H9 (cell line): ENCODE results near the gene TRPM1. TPM values are rescaled to one million over a fixed set of nuclear protein-coding genes. Genes with fewer than 3 reads are reported as not detected.

ENCODE experiments used
- DNase-seq: peaks from one replicate; pipeline ENCODE4 v3.0.0-alpha.2; 2017
- H2AFZ ChIP-seq: one replicate; pipeline ENCODE4 v1.6.1; 2013; ENCODE audit warnings: mild to moderate bottlenecking, low read length, control low read depth, moderate library complexity
- H2AK5ac ChIP-seq: 2 replicates; pipeline ENCODE4 v1.6.1; 2013; ENCODE audit warnings: low read length, control low read depth, mixed read lengths; ENCODE audit not compliant: insufficient read length
- H2BK120ac ChIP-seq: one replicate; pipeline ENCODE4 v1.6.1; 2013; ENCODE audit warnings: low read depth, mild to moderate bottlenecking, low read length, control low read depth, inconsistent platforms; ENCODE audit not compliant: poor library complexity, severe bottlenecking
- H2BK12ac ChIP-seq: 2 replicates; pipeline ENCODE4 v1.6.1; 2013; ENCODE audit warnings: low read length, control low read depth, mixed read lengths, low read depth; ENCODE audit not compliant: insufficient read length
- H2BK15ac ChIP-seq: 2 replicates; pipeline ENCODE4 v1.6.1; 2013; ENCODE audit warnings: low read depth, low read length, control low read depth
- H2BK20ac ChIP-seq: one replicate; pipeline ENCODE4 v1.6.1; 2013; ENCODE audit warnings: low read depth, mild to moderate bottlenecking, low read length, control low read depth, inconsistent platforms; ENCODE audit not compliant: poor library complexity, severe bottlenecking
- H2BK5ac ChIP-seq: 2 replicates; pipeline ENCODE4 v1.6.1; 2013; ENCODE audit warnings: low read length, control low read depth, mixed read lengths; ENCODE audit not compliant: insufficient read length
- H3K14ac ChIP-seq: 2 replicates; pipeline ENCODE4 v1.6.1; 2013; ENCODE audit warnings: low read length, control low read depth; ENCODE audit not compliant: insufficient read depth
- H3K18ac ChIP-seq: 2 replicates; pipeline ENCODE4 v1.6.1; 2013; ENCODE audit warnings: low read depth, mild to moderate bottlenecking, mixed read lengths, low read length, control low read depth; ENCODE audit not compliant: insufficient read length
- H3K23ac ChIP-seq: 2 replicates; pipeline ENCODE4 v1.6.1; 2013; ENCODE audit warnings: low read length, control low read depth, mixed read lengths, low read depth; ENCODE audit not compliant: insufficient read length
- H3K23me2 ChIP-seq: 2 replicates; pipeline ENCODE4 v1.6.1; 2013; ENCODE audit warnings: low read depth, mild to moderate bottlenecking, mixed read lengths, low read length, control low read depth; ENCODE audit not compliant: insufficient read length, poor library complexity, severe bottlenecking
- H3K27ac ChIP-seq: 2 replicates; pipeline ENCODE4 v1.5.1; 2013; ENCODE audit warnings: low read length, control low read depth, mixed read lengths, low read depth; ENCODE audit not compliant: insufficient read length
- H3K27me3 ChIP-seq: 2 replicates; pipeline ENCODE4 v1.6.1; 2013; ENCODE audit warnings: low read length, control low read depth, inconsistent platforms; ENCODE audit not compliant: insufficient read depth
- H3K4ac ChIP-seq: 2 replicates; pipeline ENCODE4 v1.6.1; 2013; ENCODE audit warnings: low read depth, mild to moderate bottlenecking, control low read depth, inconsistent platforms, low read length, moderate library complexity
- H3K4me1 ChIP-seq: 2 replicates; pipeline ENCODE4 v1.6.1; 2013; ENCODE audit warnings: low read length, control low read depth, inconsistent platforms; ENCODE audit not compliant: insufficient read depth
- H3K4me2 ChIP-seq: 2 replicates; pipeline ENCODE4 v1.6.1; 2013; ENCODE audit warnings: low read length, control low read depth, mixed read lengths; ENCODE audit not compliant: insufficient read length, insufficient read depth
- H3K56ac ChIP-seq: 2 replicates; pipeline ENCODE4 v1.6.1; 2013; ENCODE audit warnings: low read depth, mild to moderate bottlenecking, mixed read lengths, low read length, control low read depth; ENCODE audit not compliant: insufficient read length
- H3K79me1 ChIP-seq: 2 replicates; pipeline ENCODE4 v1.6.1; 2013; ENCODE audit warnings: low read depth, mild to moderate bottlenecking, moderate library complexity, low read length, control low read depth, inconsistent platforms; ENCODE audit not compliant: insufficient read depth, poor library complexity, severe bottlenecking
- H3K79me2 ChIP-seq: 2 replicates; pipeline ENCODE4 v1.6.1; 2013; ENCODE audit warnings: low read length, control low read depth, inconsistent platforms; ENCODE audit not compliant: insufficient read depth
- H3K9ac ChIP-seq: 2 replicates; pipeline ENCODE4 v1.6.1; 2013; ENCODE audit warnings: low read length, control low read depth, mixed read lengths; ENCODE audit not compliant: insufficient read length; ENCODE audit errors: extremely low read depth
- H3K9me3 ChIP-seq: one replicate; pipeline ENCODE4 v1.6.1; 2013; ENCODE audit warnings: low read depth, low read length, inconsistent platforms; ENCODE audit not compliant: control insufficient read depth
- H3T11ph ChIP-seq: one replicate; pipeline ENCODE4 v1.6.1; 2013; ENCODE audit warnings: mild to moderate bottlenecking, low read length, control low read depth, inconsistent platforms
- H4K20me1 ChIP-seq: one replicate; pipeline ENCODE4 v1.6.1; 2013; ENCODE audit not compliant: control insufficient read depth, insufficient read length, insufficient read depth
- H4K5ac ChIP-seq: 2 replicates; pipeline ENCODE4 v1.6.1; 2013; ENCODE audit warnings: low read depth, mild to moderate bottlenecking, mixed read lengths, low read length, control low read depth; ENCODE audit not compliant: insufficient read length
- H4K8ac ChIP-seq: replicated peaks from 2 replicates; pipeline ENCODE4 v1.6.1; 2013; ENCODE audit warnings: low read length, control low read depth, mixed read lengths, low read depth; ENCODE audit not compliant: insufficient read length
- H4K91ac ChIP-seq: 2 replicates; pipeline ENCODE4 v1.6.1; 2013; ENCODE audit warnings: low read depth, mild to moderate bottlenecking, moderate library complexity, mixed read lengths, low read length, control low read depth; ENCODE audit not compliant: insufficient read length
- H3K27ac Mint-ChIP-seq, 3 experiments: 2 replicates in 2 of 3; 3 replicates in 1 of 3; pipeline ENCODE4 v1.8.0; 2020 to 2021; ENCODE audit warnings: mixed read lengths in 3 of 3, mild to moderate bottlenecking in 1 of 3, moderate library complexity in 1 of 3
- H3K27me3 Mint-ChIP-seq: 2 replicates; pipeline ENCODE4 v1.8.0; 2021; ENCODE audit warnings: low read depth, mild to moderate bottlenecking, moderate library complexity, mixed read lengths
- H3K36me3 Mint-ChIP-seq, 3 experiments: 2 replicates in 2 of 3; 3 replicates in 1 of 3; pipeline ENCODE4 v1.8.0; 2020 to 2021; ENCODE audit warnings: low read depth in 3 of 3, mixed read lengths in 3 of 3; ENCODE audit not compliant: insufficient read depth in 1 of 3
- H3K4me1 Mint-ChIP-seq, 2 experiments: 2 replicates each; pipeline ENCODE4 v1.8.0; 2020; ENCODE audit warnings: mixed read lengths in 2 of 2
- H3K4me3 Mint-ChIP-seq, 2 experiments: 2 replicates in 1 of 2; 3 replicates in 1 of 2; pipeline ENCODE4 v1.8.0; 2020 to 2021; ENCODE audit warnings: mild to moderate bottlenecking in 2 of 2, mixed read lengths in 2 of 2, moderate library complexity in 1 of 2
- H3K9me3 Mint-ChIP-seq, 2 experiments: 2 replicates in 1 of 2; 3 replicates in 1 of 2; pipeline ENCODE4 v1.8.0; 2020; ENCODE audit warnings: mild to moderate bottlenecking in 2 of 2, mixed read lengths in 2 of 2, moderate library complexity in 1 of 2
- WGBS: extraction: QIAGEN DNeasy Blood & Tissue Kit; methylation state at CpG from one replicate; pipeline ENCODE4 v1.1.7; 2013; ENCODE audit warnings: missing lambda C conversion rate, low lambda C conversion rate, mixed read lengths; ENCODE audit not compliant: insufficient read length; ENCODE audit errors: extremely low coverage; 5-methylcytosine and 5-hydroxymethylcytosine counted together
- total RNA-seq: library from RNA; stranded (reverse); gene quantifications from 2 replicates; pipeline ENCODE4 v1.2.1, GENCODE V29; 2021
- TF ChIP-seq, protein P1 (sequence below): fragments of 200-600 bp; sonication (generic); conservative IDR thresholded peaks from 3 replicates; pipeline ENCODE4 v1.8.0; 2021; ENCODE audit warnings: antibody characterized with exemption, mild to moderate bottlenecking

TRPM1 gene
- total RNA-seq, 1 experiment from 2014 or later = not detected

DNA sequence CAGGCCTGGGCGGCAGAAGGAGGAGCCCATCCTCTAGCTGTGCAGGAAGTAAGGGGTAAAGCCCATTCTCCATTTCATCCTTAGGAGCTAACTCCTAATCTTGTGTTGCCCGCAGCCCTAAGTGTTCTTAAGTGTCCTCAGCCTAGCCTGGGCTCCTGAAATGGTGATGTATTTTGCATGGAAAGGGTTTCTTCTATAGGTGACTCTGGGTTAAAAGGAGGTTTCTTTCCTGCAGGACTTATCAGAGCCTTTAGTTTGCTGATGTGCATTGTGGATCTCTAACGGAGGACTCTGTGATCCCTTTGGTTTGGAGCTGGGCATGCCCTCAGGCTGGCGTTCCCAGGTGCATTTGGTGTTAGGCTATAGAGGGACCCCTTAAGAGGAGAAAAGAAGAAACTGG lies 48.5 kb upstream of the TRPM1 start:
- Histone ChIP-seq H3K23me2 (no peaks in the 10 kb centered on the region), H2BK15ac (no peak overlapping the region), H4K8ac (no peak overlapping the region), H3K79me2 (no peaks in the 10 kb centered on the region), H2BK120ac (no peak overlapping the region), H3K4ac (no peak overlapping the region), H3K56ac (no peak overlapping the region), H2BK12ac (no peak overlapping the region), H3K27ac (no peak overlapping the region), H4K20me1 (no peaks in the 10 kb centered on the region), H4K5ac (no peak overlapping the region), H2BK20ac (no peak overlapping the region), H3K18ac (no peak overlapping the region), H2BK5ac (no peak overlapping the region), H3K14ac (no peak overlapping the region), H3T11ph (no peak overlapping the region), H3K4me2 (no peak overlapping the region), H3K23ac (no peak overlapping the region), H3K9me3 (no peaks in the 10 kb centered on the region), H2AFZ (no peak overlapping the region), H3K79me1 (no peaks in the 10 kb centered on the region), H4K91ac (no peak overlapping the region), H3K9ac (no peak overlapping the region), H3K4me1 (peaks cover 19% of the 10 kb centered on the region; the same call in 1 of the 2 replicates), H3K27me3 (no peaks in the 10 kb centered on the region), H2AK5ac (no peak overlapping the region)
- Mint-ChIP-seq H3K27ac (peak overlapping the region; percentile 67 to 98 (median 82); a peak in 5 of 7 replicates), H3K4me3 (no peak overlapping the region), H3K9me3 (peaks cover 3 to 7% of the 10 kb centered on the region in 2 experiments; a peak in 3 of 5 replicates), H3K4me1 (peaks cover 77 to 81% of the 10 kb centered on the region in 2 experiments), H3K36me3 (peaks cover 0 to 9% (median 2%) of the 10 kb centered on the region in 3 experiments; a peak in 3 of 7 replicates), H3K27me3 (no peaks in the 10 kb centered on the region)
- DNase-seq = no peak
- TF ChIP-seq, protein P1, sequence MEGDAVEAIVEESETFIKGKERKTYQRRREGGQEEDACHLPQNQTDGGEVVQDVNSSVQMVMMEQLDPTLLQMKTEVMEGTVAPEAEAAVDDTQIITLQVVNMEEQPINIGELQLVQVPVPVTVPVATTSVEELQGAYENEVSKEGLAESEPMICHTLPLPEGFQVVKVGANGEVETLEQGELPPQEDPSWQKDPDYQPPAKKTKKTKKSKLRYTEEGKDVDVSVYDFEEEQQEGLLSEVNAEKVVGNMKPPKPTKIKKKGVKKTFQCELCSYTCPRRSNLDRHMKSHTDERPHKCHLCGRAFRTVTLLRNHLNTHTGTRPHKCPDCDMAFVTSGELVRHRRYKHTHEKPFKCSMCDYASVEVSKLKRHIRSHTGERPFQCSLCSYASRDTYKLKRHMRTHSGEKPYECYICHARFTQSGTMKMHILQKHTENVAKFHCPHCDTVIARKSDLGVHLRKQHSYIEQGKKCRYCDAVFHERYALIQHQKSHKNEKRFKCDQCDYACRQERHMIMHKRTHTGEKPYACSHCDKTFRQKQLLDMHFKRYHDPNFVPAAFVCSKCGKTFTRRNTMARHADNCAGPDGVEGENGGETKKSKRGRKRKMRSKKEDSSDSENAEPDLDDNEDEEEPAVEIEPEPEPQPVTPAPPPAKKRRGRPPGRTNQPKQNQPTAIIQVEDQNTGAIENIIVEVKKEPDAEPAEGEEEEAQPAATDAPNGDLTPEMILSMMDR = no peak
- WGBS = no CpG with 5 or more reads among the region's 4 CpGs
